Naive thymus-derived CD4-positive, alpha-beta T cell (primary cell): Measurements from ENCODE around the gene COL27A1. TPM values are rescaled to one million over a fixed set of nuclear protein-coding genes. Genes with fewer than 3 reads are reported as not detected.

Source experiments
- ATAC-seq: fragments of 150-1000 bp; cut with Tn5 transposase; 2 replicates; pipeline ENCODE4 v1.10.0; 2021; ENCODE audit warnings: mild to moderate bottlenecking, moderate library complexity
- CTCF ChIA-PET: fragments of 350-600 bp; sonication (Branson Sonifier 250); formaldehyde crosslinking; loops from one replicate; lab custom pipeline; 2021; ENCODE audit warnings: antibody characterized with exemption; lab: Charles Lee
- POLR2A ChIA-PET: fragments of 350-600 bp; sonication (Branson Sonifier 250); formaldehyde crosslinking; loops from one replicate; lab custom pipeline; 2021; ENCODE audit warnings: antibody characterized with exemption, inconsistent platforms; lab: Charles Lee
- DNase-seq, 9 donors: peaks; one replicate each; pipeline versions ENCODE4 v3.0.0 to v3.0.0-alpha.2; 2020 to 2022; ENCODE audit warnings: mixed read lengths in 1 of 9
- H3K27ac ChIP-seq: one replicate; pipeline ENCODE4 v1.7.0; 2013; ENCODE audit warnings: mild to moderate bottlenecking, low read depth, low read length, moderate library complexity
- H3K27me3 ChIP-seq, 2 donors: one replicate each; pipeline ENCODE4 v1.7.0; 2013; ENCODE audit warnings: low read length in 2 of 2, mild to moderate bottlenecking in 2 of 2, moderate library complexity in 2 of 2; ENCODE audit not compliant: control insufficient read depth in 2 of 2, insufficient read depth in 2 of 2
- H3K36me3 ChIP-seq, 3 experiments: 1 replicate in 2 of 3; 2 replicates in 1 of 3; pipeline ENCODE4 v1.7.0; 2013; ENCODE audit warnings: low read length in 3 of 3, mild to moderate bottlenecking in 3 of 3, moderate library complexity in 1 of 3; ENCODE audit not compliant: insufficient read depth in 3 of 3, control insufficient read depth in 2 of 3
- H3K4me1 ChIP-seq, 2 donors: one replicate each; pipeline ENCODE4 v1.7.0; 2013; ENCODE audit warnings: low read length in 2 of 2, mild to moderate bottlenecking in 2 of 2, moderate library complexity in 1 of 2; ENCODE audit not compliant: control insufficient read depth in 2 of 2, insufficient read depth in 2 of 2
- H3K4me3 ChIP-seq: 2 replicates; pipeline ENCODE4 v1.7.0; 2013; ENCODE audit warnings: mild to moderate bottlenecking, low read length
- H3K9me3 ChIP-seq, 3 experiments: 1 replicate in 2 of 3; 2 replicates in 1 of 3; pipeline ENCODE4 v1.7.0; 2013; ENCODE audit warnings: low read length in 3 of 3; ENCODE audit not compliant: control insufficient read depth in 2 of 3
- H3K27ac Mint-ChIP-seq, 9 donors: one replicate each; pipeline ENCODE4 v1.8.0; 2020 to 2022; ENCODE audit warnings: mixed read lengths in 9 of 9, mild to moderate bottlenecking in 8 of 9, moderate library complexity in 5 of 9, inconsistent platforms in 2 of 9
- H3K27me3 Mint-ChIP-seq, 5 donors: one replicate each; pipeline ENCODE4 v1.8.0; 2021 to 2022; ENCODE audit warnings: mixed read lengths in 5 of 5, mild to moderate bottlenecking in 1 of 5
- H3K36me3 Mint-ChIP-seq, 5 donors: one replicate each; pipeline ENCODE4 v1.8.0; 2020 to 2022; ENCODE audit warnings: mixed read lengths in 5 of 5, mild to moderate bottlenecking in 3 of 5, inconsistent platforms in 1 of 5
- H3K4me1 Mint-ChIP-seq, 7 donors: one replicate each; pipeline ENCODE4 v1.8.0; 2020 to 2022; ENCODE audit warnings: mixed read lengths in 7 of 7, mild to moderate bottlenecking in 3 of 7, inconsistent platforms in 1 of 7
- H3K4me3 Mint-ChIP-seq, 10 donors: one replicate each; pipeline ENCODE4 v1.8.0; 2020 to 2022; ENCODE audit warnings: mild to moderate bottlenecking in 10 of 10, mixed read lengths in 10 of 10, moderate library complexity in 6 of 10, inconsistent platforms in 2 of 10
- H3K9me3 Mint-ChIP-seq, 11 donors: one replicate each; pipeline ENCODE4 v1.8.0; 2020 to 2022; ENCODE audit warnings: mixed read lengths in 11 of 11, mild to moderate bottlenecking in 4 of 11, inconsistent platforms in 1 of 11, moderate library complexity in 1 of 11
- intact Hi-C, 2 donors: fragments of 100-400 bp; cut with micrococcal nuclease; formaldehyde crosslinking; loops; one replicate each; pipeline ENCODE4 v1.15.1; 2023
- polyA plus RNA-seq, 2 donors: library from polyadenylated mRNA; unstranded; fragments of 300-500 nt; fragmentation: Illumina TruSeq; gene quantifications; one replicate each; pipeline ENCODE4 v1.2.3, GENCODE V29; 2021
- total RNA-seq, 6 experiments: library from RNA in 5 of 6; stranded (reverse) in 5 of 6; gene quantifications; 1 replicate in 5 of 6; 2 replicates in 1 of 6; pipeline ENCODE4 v1.2.3 and lab custom pipeline; 2021 to 2026

Gene COL27A1
- total and polyA plus RNA-seq, 7 experiments from 2014 or later, result 1.2 to 2.4 (median 1.9) TPM; not detected in 2

- Histone ChIP-seq H3K36me3 (no peaks in the 10 kb centered on the region), H3K27me3 (peaks cover 0 to 4% of the 10 kb centered on the region in 2 donors), H3K9me3 (no peaks in the 10 kb centered on the region), H3K27ac (no peak overlapping the region), H3K4me3 (no peak overlapping the region), H3K4me1 (no peaks in the 10 kb centered on the region)
- Mint-ChIP-seq H3K4me3 (no peak overlapping the region), H3K4me1 (peaks cover 0 to 2% (median 0%) of the 10 kb centered on the region in 7 donors), H3K36me3 (no peaks in the 10 kb centered on the region), H3K27me3 (peaks cover 14 to 41% (median 38%) of the 10 kb centered on the region in 5 donors), H3K27ac (no peak overlapping the region), H3K9me3 (no peaks in the 10 kb centered on the region)
- CTCF ChIA-PET, result no interaction called here
- DNase-seq (no peak), ATAC-seq (no peak)
- intact Hi-C loops, result no loop called here
- POLR2A ChIA-PET, result no interaction called here
These were observed 8.6 kb upstream of the COL27A1 start for GRCh38 chr9:114146735-114147134.

- no peaks in the 10 kb centered on the region for H3K36me3 Mint-ChIP-seq
- no peaks in the 10 kb centered on the region for H3K9me3 Mint-ChIP-seq
- Histone ChIP-seq H3K36me3 (no peaks in the 10 kb centered on the region), H3K4me1 (peaks cover 0 to 4% of the 10 kb centered on the region in 2 donors), H3K9me3 (no peaks in the 10 kb centered on the region), H3K27me3 (peaks cover 0 to 4% of the 10 kb centered on the region in 2 donors), H3K27ac (no peak overlapping the region), H3K4me3 (no peak overlapping the region)
- CTCF ChIA-PET, result no interaction called here
- POLR2A ChIA-PET, result no interaction called here
- ATAC-seq (no peak), DNase-seq (no peak)
- H3K4me1 Mint-ChIP-seq, result peaks cover 0 to 11% (median 4%) of the 10 kb centered on the region in 7 donors
- intact Hi-C loops, result no loop called here
- no peak overlapping the region for H3K4me3 Mint-ChIP-seq
- peaks cover 26 to 55% (median 42%) of the 10 kb centered on the region in 5 donors for H3K27me3 Mint-ChIP-seq
- H3K27ac Mint-ChIP-seq, result no peak overlapping the region
These were observed 6.2 kb upstream of the COL27A1 start for GRCh38 chr9:114149181-114149580.

- Histone ChIP-seq H3K36me3 (no peaks in the 10 kb centered on the region), H3K27ac (no peak overlapping the region), H3K27me3 (peaks cover 0 to 4% of the 10 kb centered on the region in 2 donors), H3K4me1 (peaks cover 0 to 10% of the 10 kb centered on the region in 2 donors), H3K9me3 (no peaks in the 10 kb centered on the region), H3K4me3 (no peak overlapping the region)
- Mint-ChIP-seq H3K36me3 (no peaks in the 10 kb centered on the region), H3K9me3 (no peaks in the 10 kb centered on the region), H3K4me3 (no peak overlapping the region), H3K27ac (no peak overlapping the region), H3K27me3 (peaks cover 30 to 56% (median 49%) of the 10 kb centered on the region in 5 donors), H3K4me1 (peaks cover 6 to 18% (median 11%) of the 10 kb centered on the region in 7 donors)
- ATAC-seq (no peak), DNase-seq (no peak)
- intact Hi-C loops, result loop anchor here in 1 of 2 donors (10.0 kb wide), 2 partner anchors 235 to 355 kb away; partner anchors contain the start of genes AKNA and WHRN
- POLR2A ChIA-PET, result no interaction called here
- CTCF ChIA-PET, result no interaction called here
These were observed 5.5 kb upstream of the COL27A1 start for GRCh38 chr9:114149765-114150340.

- H3K4me3 ChIP-seq, result no peak overlapping the region
- H3K36me3 ChIP-seq, result no peaks in the 10 kb centered on the region
- H3K27me3 Mint-ChIP-seq, result peaks cover 36 to 56% (median 49%) of the 10 kb centered on the region in 5 donors
- H3K27ac ChIP-seq, result no peak overlapping the region
- H3K4me3 Mint-ChIP-seq, result no peak overlapping the region
- DNase-seq (no peak), ATAC-seq (no peak)
- peaks cover 0 to 13% of the 10 kb centered on the region in 2 donors for H3K4me1 ChIP-seq
- ChIA-PET CTCF (no interaction called here), POLR2A (no interaction called here)
- H3K9me3 ChIP-seq, result no peaks in the 10 kb centered on the region
- H3K36me3 Mint-ChIP-seq, result no peaks in the 10 kb centered on the region
- intact Hi-C loops, result loop anchor here in 1 of 2 donors (10.0 kb wide), 2 partner anchors 234 to 354 kb away; partner anchors contain the start of genes AKNA and WHRN
- H3K9me3 Mint-ChIP-seq, result no peaks in the 10 kb centered on the region
- H3K27me3 ChIP-seq, result peaks cover 0 to 4% of the 10 kb centered on the region in 2 donors
- no peak overlapping the region for H3K27ac Mint-ChIP-seq
- peaks cover 6 to 21% (median 15%) of the 10 kb centered on the region in 7 donors for H3K4me1 Mint-ChIP-seq
These were observed 4.7 kb upstream of the COL27A1 start for GRCh38 chr9:114150608-114151007.

GRCh38 chr9:114151426-114151956 lies 3.8 kb upstream of the COL27A1 start:
- intact Hi-C loops, result loop anchor here in 1 of 2 donors (10.0 kb wide), 2 partner anchors 233 to 353 kb away; partner anchors contain the start of genes AKNA and WHRN
- Histone ChIP-seq H3K36me3 (no peaks in the 10 kb centered on the region), H3K27me3 (peaks cover 0 to 4% of the 10 kb centered on the region in 2 donors), H3K27ac (no peak overlapping the region), H3K9me3 (no peaks in the 10 kb centered on the region), H3K4me3 (no peak overlapping the region), H3K4me1 (peaks cover 0 to 13% of the 10 kb centered on the region in 2 donors)
- Mint-ChIP-seq H3K9me3 (no peaks in the 10 kb centered on the region), H3K4me3 (no peak overlapping the region), H3K27ac (no peak overlapping the region), H3K4me1 (peaks cover 10 to 25% (median 19%) of the 10 kb centered on the region in 7 donors), H3K36me3 (no peaks in the 10 kb centered on the region), H3K27me3 (peaks cover 40 to 55% (median 53%) of the 10 kb centered on the region in 5 donors)
- DNase-seq (no peak), ATAC-seq (no peak)
- ChIA-PET CTCF (no interaction called here), POLR2A (no interaction called here)

GRCh38 chr9:114153761-114154599 lies 1.4 kb upstream of the COL27A1 start:
- Mint-ChIP-seq H3K4me1 (peaks cover 15 to 32% (median 24%) of the 10 kb centered on the region in 7 donors), H3K4me3 (peak overlapping the region; percentile 41 to 98 (median 78)), H3K27me3 (peaks cover 41 to 54% (median 51%) of the 10 kb centered on the region in 5 donors), H3K27ac (peak overlapping the region in 2 of 9 donors; percentile 2 to 5), H3K9me3 (no peaks in the 10 kb centered on the region), H3K36me3 (no peaks in the 10 kb centered on the region)
- DNase-seq, result no peak
- H3K4me1 ChIP-seq, result peaks cover 0 to 13% of the 10 kb centered on the region in 2 donors
- H3K27ac ChIP-seq, result no peak overlapping the region
- intact Hi-C loops, result loop anchor here in 1 of 2 donors (10.0 kb wide), 2 partner anchors 231 to 351 kb away; partner anchors contain the start of genes AKNA and WHRN
- no peaks in the 10 kb centered on the region for H3K36me3 ChIP-seq
- ChIA-PET CTCF (interaction anchor here (0.6 to 1.8 kb wide), 4 partner anchors 46 to 151 kb away, joined by 3 to 6 read pairs (median 4); no protein-coding TSS in a partner anchor), POLR2A (interaction anchor here (0.8 kb wide), 1 partner anchor 12 kb away, joined by 3 read pairs; no protein-coding TSS in a partner anchor)
- no peak for ATAC-seq
- H3K4me3 ChIP-seq, result peak overlapping the region; percentile 40
- H3K9me3 ChIP-seq, result no peaks in the 10 kb centered on the region
- H3K27me3 ChIP-seq, result peaks cover 0 to 4% of the 10 kb centered on the region in 2 donors
